Stomach smooth muscle (tissue), 2 donors: ENCODE data around the gene C1QTNF6.

ENCODE experiments used
- H3K27ac ChIP-seq: one replicate; pipeline ENCODE4 v1.7.0; 2013; ENCODE audit warnings: mild to moderate bottlenecking, low read length, inconsistent platforms
- H3K27me3 ChIP-seq, 2 donors: one replicate each; pipeline ENCODE4 v1.7.0; 2013; ENCODE audit warnings: low read length in 2 of 2; ENCODE audit not compliant: insufficient read depth in 2 of 2, control insufficient read depth in 1 of 2
- H3K36me3 ChIP-seq, 2 donors: one replicate each; pipeline ENCODE4 v1.7.0; 2013; ENCODE audit warnings: low read length in 2 of 2; ENCODE audit not compliant: control insufficient read depth in 2 of 2, insufficient read depth in 2 of 2
- H3K4me1 ChIP-seq: one replicate; pipeline ENCODE4 v1.7.0; 2013; ENCODE audit warnings: low read length; ENCODE audit not compliant: control insufficient read depth, insufficient read depth
- H3K4me3 ChIP-seq, 2 donors: one replicate each; pipeline ENCODE4 v1.7.0; 2013; ENCODE audit warnings: low read length in 2 of 2
- H3K9ac ChIP-seq, 2 donors: one replicate each; pipeline ENCODE4 v1.7.0; 2013; ENCODE audit warnings: low read length in 2 of 2, mild to moderate bottlenecking in 1 of 2
- H3K9me3 ChIP-seq, 2 donors: one replicate each; pipeline ENCODE4 v1.7.0; 2013; ENCODE audit warnings: low read length in 2 of 2; ENCODE audit not compliant: control insufficient read depth in 2 of 2
- donor health status: healthy.
- donor health status: Pancreatic carcinoma.

Gene C1QTNF6

DNA sequence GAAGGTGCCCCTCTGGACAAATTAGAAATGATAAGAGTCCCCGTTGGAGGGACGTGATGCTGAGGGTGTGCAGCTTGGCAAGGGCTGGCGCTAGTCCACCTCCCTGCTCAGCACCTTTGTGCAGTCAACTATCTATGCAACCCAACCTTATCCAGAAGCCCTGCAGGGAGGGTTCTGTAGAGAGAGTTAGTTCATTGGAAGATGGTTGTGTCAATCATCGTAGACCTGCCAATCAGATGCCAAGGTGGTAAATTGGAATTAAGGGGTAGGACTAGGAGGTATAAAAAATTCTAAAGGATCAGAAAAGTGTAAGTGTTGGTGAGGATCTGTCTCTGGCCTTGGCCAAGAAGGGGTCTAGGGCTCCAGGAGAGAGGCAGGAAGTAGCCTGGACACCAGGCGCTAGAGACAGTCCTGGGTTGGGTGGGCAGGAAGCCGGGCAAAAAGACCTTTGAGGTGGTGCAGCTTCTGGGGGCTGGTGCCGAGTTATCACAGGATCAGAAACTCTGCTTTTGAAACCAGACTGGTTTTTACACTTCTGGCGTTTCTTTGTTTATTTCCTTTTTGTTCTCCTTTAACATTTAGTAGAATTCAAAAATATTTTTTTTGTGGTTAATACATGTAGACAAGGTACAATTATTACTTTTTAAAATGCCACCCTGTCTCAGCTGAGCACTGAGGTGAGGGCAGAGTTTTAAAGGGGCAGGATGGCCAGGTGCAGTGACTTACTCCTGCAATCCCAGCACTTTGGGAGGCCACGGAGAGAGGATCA lies 1.6 kb downstream of the C1QTNF6 start:
- H3K36me3 ChIP-seq = no peaks in the 10 kb centered on the region
- no peak overlapping the region for H3K4me3 ChIP-seq
- H3K27me3 ChIP-seq = peaks cover 0 to 8% of the 10 kb centered on the region in 2 donors
- no peak overlapping the region for H3K9ac ChIP-seq
- H3K27ac ChIP-seq = peak overlapping the region; percentile 69
- H3K9me3 ChIP-seq = no peaks in the 10 kb centered on the region
- peaks cover 21% of the 10 kb centered on the region for H3K4me1 ChIP-seq

DNA sequence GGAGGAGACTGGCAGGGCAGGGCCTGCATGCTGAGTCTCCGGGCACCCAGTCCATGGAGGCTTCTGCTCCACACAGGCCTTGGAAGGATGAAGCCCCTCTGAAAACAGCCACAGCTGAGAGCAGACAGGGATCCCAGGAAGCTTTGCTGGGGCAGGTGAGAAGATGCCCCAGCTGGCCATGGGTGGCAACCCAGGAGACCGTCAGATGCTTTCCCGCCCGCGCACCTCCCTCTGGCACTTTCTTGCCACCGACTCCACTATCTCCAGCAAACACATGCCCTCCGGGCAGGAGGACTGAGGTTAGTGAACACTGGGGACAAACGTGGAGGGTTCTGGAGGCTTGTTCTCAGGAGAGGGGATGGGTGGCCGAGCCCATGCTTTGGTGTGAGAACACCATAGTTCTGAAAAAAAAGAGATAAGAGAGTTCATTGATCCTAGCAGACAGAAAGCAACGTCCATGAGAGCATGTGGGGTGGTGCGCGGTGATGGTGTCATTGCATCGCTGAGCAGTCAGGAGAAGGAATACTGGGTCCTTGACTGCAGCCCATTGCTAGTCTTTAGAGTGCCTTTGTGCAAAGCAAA lies 2.3 kb downstream of the C1QTNF6 start:
- Histone ChIP-seq H3K9me3 (no peaks in the 10 kb centered on the region), H3K9ac (no peak overlapping the region), H3K27me3 (peaks cover 0 to 8% of the 10 kb centered on the region in 2 donors), H3K4me3 (no peak overlapping the region), H3K36me3 (no peaks in the 10 kb centered on the region), H3K4me1 (peaks cover 21% of the 10 kb centered on the region), H3K27ac (no peak overlapping the region)

DNA sequence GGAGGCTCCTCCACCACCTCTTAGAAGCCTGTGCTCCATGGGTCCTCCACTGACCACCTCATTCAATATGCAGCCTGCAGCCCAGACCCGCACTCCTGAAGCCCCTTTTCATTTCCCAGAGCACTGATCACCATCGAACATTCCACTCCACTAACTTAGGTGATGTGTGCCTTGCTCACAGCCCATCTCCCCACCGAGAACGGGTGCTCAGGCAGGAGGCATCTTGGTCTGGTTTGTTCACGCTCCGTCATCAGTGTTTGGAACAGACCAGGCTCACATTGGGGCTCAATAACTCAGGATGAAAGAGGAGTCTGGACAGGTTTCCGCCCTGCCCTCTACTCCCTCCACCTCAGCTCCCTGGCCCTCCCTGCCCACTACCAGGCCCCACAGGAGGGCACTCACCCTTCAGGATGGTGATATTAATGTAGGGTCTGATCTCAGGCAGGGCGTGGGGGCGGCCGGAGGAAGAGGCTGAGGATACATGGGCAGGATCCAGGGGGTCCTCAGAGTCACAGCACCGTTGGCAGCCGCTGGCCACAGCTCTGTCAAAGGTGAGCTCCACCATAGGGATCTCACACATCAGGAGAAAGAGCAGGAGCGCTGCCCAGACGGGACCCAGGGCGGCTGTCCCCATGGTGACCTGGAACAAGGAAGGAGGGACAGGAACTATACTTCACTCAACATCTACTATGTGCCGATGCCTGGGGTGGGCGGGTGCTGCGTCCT lies 3.1 kb downstream of the C1QTNF6 start:
- Histone ChIP-seq H3K9ac (no peak overlapping the region), H3K36me3 (no peaks in the 10 kb centered on the region), H3K4me1 (peaks cover 21% of the 10 kb centered on the region)

DNA sequence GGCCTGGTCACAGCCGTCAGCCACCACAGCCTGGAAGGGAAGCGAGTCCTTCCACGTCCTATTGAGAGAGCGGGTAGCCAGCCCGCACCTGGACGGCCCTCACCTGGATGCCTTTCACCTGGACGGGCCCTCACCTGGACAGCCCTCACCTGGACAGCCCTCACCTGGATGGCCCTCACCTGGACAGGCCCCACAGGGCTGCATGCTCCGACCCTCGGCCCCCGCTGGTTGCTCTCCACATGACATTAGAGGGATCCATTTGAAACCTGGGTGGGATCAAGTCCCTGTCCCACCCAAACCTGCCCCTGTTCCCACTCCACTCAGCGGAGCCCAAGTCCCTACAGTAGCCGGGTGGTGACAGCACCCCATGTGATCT lies 3.7 kb downstream of the C1QTNF6 start:
- no peak overlapping the region for H3K9ac ChIP-seq
- H3K36me3 ChIP-seq = no peaks in the 10 kb centered on the region
- peaks cover 20% of the 10 kb centered on the region for H3K4me1 ChIP-seq
- peaks cover 0 to 8% of the 10 kb centered on the region in 2 donors for H3K27me3 ChIP-seq
- no peak overlapping the region for H3K27ac ChIP-seq
- H3K9me3 ChIP-seq = no peaks in the 10 kb centered on the region
- no peak overlapping the region for H3K4me3 ChIP-seq

More for the DNA sequence above, 3.1 kb downstream of the C1QTNF6 start:
- Histone ChIP-seq H3K9me3 (no peaks in the 10 kb centered on the region), H3K4me3 (no peak overlapping the region), H3K27me3 (peaks cover 0 to 8% of the 10 kb centered on the region in 2 donors), H3K27ac (no peak overlapping the region)

DNA sequence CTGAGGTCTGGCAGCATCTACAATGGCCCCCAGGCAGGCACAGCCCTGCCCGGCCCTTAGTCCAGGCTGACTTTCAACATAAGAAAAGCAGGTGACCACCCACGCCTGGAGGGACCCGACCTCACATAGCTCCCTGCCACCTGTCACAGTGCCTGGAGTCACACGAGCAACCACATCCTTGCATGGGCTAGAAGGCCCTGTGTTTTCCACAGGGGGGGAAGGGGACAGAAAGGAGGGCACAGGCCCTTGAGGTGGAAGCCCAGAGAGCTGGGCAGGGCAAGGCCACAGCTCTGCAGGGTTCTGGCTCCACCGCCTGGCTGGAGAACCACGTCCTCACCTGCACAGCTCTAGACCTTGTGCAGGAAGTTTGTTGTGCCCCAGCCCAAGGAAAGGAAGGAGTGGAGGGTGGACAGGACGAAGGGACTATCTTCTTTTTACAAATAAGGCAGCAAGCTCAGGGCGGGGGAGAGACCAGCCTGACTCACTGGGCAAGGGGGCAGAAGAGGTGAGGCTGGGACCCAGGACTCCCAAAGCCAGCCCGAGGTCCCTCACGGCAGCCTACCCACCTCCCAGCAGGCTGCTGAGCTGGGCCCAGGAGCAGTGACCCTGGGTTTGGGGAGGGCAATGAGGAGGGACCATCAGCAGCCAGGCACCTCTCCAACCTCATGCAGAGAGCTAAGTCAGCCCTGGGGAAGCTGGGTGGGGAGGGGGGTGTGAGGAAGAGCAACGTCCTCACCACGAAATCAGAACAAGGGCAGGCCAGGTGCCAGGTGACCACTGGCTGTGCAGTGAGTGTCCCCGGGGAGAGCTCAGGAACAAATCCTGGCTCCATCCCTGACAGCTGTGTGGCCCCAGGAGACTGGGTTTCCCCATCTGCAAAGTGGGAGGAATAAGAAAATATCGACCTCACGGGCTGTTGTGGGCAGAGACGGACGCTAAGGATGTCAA lies 4.3 kb downstream of the C1QTNF6 start:
- Histone ChIP-seq H3K36me3 (no peaks in the 10 kb centered on the region), H3K27ac (no peak overlapping the region), H3K9me3 (no peaks in the 10 kb centered on the region), H3K4me3 (no peak overlapping the region), H3K4me1 (peaks cover 19% of the 10 kb centered on the region), H3K27me3 (peaks cover 0 to 8% of the 10 kb centered on the region in 2 donors), H3K9ac (no peak overlapping the region)

DNA sequence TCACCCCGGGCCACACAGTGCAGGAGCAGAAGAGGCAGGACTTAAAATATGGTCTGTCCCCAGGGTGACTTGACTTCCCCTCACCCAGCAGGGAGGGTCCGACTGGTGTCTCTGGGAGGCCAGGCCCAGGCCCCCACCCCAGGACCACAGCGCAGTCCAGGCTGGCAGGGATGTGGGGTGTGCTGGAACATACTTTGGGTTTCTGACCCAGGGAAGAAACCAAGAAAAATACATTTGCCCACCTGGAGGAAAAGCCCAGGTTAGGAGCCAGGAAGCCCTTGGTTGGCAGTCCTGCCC lies 5.2 kb downstream of the C1QTNF6 start:
- H3K9me3 ChIP-seq = no peaks in the 10 kb centered on the region
- no peak overlapping the region for H3K9ac ChIP-seq
- H3K27me3 ChIP-seq = peaks cover 0 to 8% of the 10 kb centered on the region in 2 donors
- no peak overlapping the region for H3K27ac ChIP-seq
- no peaks in the 10 kb centered on the region for H3K36me3 ChIP-seq
- no peak overlapping the region for H3K4me3 ChIP-seq
- H3K4me1 ChIP-seq = peaks cover 17% of the 10 kb centered on the region

DNA sequence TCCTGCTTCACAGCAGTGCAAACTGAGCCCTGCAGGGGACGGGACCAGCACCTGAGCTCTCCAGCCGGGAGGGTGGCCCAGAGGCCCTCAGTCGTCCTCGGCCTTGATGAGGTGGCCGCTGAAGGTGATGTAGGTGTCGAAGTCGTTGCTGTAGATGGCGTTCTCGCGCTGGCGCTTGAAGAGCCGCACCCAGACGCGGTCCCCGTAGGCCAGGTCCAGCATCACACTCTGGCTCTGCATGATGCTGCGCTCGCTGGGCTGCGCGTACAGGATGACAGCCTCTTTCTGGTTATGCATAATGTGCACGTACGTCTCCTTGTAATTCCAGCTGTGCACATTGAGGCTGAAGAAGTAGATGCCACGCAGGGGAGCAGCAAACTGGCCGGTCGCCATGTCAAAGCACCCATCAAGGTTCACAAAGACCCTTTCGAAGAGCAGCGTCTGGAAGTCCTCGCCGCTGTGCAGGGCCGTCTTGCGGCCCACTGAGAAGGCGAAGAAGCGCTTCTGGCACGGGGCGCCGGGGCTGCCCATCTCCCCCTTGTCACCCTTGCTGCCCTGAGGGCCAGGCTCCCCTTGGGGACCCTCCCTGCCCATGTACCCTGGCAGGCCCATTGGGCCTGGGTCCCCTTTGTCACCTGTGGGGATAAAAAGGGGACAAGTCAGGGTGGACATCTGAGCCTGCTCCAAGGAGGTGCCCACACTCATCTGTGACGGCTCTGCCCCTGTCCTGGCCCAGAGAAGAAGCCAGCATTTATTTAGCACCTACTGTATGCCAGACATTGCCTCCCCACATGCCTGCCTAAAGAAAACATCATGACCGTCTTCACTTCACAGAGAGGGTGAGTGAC lies 5.7 kb downstream of the C1QTNF6 start:
- Histone ChIP-seq H3K9me3 (no peaks in the 10 kb centered on the region), H3K4me1 (peaks cover 11% of the 10 kb centered on the region), H3K4me3 (no peak overlapping the region), H3K9ac (no peak overlapping the region), H3K27me3 (peaks cover 0 to 8% of the 10 kb centered on the region in 2 donors), H3K27ac (no peak overlapping the region), H3K36me3 (no peaks in the 10 kb centered on the region)

DNA sequence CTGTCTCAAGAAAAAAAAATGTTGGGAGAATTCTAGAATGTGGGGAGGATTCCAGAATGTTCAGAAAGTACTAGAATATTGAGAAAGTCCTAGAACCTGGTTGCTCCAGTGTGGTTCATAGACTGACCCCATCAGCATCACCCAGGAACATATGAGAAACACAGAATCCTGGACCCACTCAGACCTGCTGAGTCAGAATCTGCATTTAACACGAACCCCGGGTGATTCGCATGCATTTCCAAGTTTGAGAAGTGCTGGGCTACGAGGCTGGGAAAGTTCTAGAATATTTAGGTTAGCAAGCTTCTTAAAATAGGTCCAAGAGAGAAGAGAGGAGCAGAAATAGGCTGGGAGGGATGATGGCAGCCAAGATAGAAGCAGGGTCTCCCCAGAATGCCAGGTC lies 6.4 kb downstream of the C1QTNF6 start:
- Histone ChIP-seq H3K27me3 (peaks cover 0 to 8% of the 10 kb centered on the region in 2 donors), H3K27ac (no peak overlapping the region), H3K9me3 (no peaks in the 10 kb centered on the region), H3K36me3 (no peaks in the 10 kb centered on the region), H3K4me1 (peaks cover 15% of the 10 kb centered on the region), H3K9ac (no peak overlapping the region), H3K4me3 (no peak overlapping the region)

DNA sequence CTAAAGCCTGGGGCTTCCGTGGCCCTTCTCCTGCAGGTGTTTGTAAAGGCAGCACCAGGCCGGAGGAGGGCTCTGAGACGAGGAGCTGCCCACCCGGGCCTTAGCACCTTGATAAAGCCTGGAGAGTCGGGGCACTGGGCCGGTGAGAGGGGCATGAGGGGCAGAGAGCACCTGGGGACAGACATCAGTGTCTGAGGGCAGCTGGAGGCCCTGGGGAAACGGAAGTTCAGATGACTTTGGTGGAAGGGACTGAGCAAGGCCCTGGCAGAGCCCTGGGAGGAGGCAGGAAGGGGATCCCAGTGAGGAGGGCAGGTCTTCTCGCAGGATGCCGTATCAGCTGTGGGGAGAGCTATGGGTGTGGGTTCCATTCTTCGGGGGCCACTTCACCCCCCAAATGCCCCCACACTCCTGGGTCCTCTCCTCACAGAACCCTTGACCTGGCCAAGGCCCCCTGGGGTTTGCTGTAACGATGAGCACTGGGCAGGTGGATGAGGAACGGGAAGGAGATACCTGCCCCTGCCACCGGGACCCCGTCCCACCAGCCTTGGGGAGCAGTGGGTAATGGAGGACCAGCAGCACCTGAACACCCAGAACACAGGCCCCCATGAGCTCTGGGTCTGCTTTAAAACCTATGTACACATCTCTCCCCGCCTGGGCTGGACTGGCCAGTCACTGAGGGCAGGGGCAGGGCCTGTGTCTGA lies 7.4 kb downstream of the C1QTNF6 start:
- Histone ChIP-seq H3K27ac (no peak overlapping the region), H3K36me3 (no peaks in the 10 kb centered on the region), H3K9ac (no peak overlapping the region), H3K4me3 (no peak overlapping the region), H3K27me3 (peaks cover 0 to 8% of the 10 kb centered on the region in 2 donors), H3K9me3 (no peaks in the 10 kb centered on the region), H3K4me1 (peaks cover 25% of the 10 kb centered on the region)
